Measurements from ENCODE around the gene PYGO1. TPM values are rescaled to one million over a fixed set of nuclear protein-coding genes. Genes with fewer than 3 reads are reported as not detected.

The PYGO1 gene
- total RNA-seq, 2 experiments from 2014 or later: not detected

GRCh38 chr15:55518641-55519040 lies 69.5 kb downstream of the PYGO1 start:
- Mint-ChIP-seq H3K9me3 (peaks cover 2% of the 10 kb centered on the region), H3K27me3 (peaks cover 15% of the 10 kb centered on the region), H3K4me3 (no peak overlapping the region), H3K36me3 (ENCODE audit: low read depth) (no peaks in the 10 kb centered on the region), H3K4me1 (ENCODE audit: low read depth) (no peaks in the 10 kb centered on the region), H3K27ac (no peak overlapping the region)
- Histone ChIP-seq H3K4me3 (ENCODE audit: low read length) (no peak overlapping the region), H3K36me3 (ENCODE audit: insufficient read depth, low read length) (no peaks in the 10 kb centered on the region), H3K27ac (ENCODE audit: low read depth in 1 of 2, low read length in 2 of 2) (no peak overlapping the region), H3K9me3 (ENCODE audit: control insufficient read depth in 1 of 2, insufficient read depth in 1 of 2, low read length in 2 of 2) (peaks cover 0 to 3% of the 10 kb centered on the region in 2 experiments), H3K4me1 (ENCODE audit: insufficient read depth, low read length) (no peaks in the 10 kb centered on the region), H3K27me3 (ENCODE audit: control insufficient read depth in 1 of 2, insufficient read depth in 2 of 2, low read length in 2 of 2) (no peaks in the 10 kb centered on the region)
- POLR2A ChIA-PET: no interaction called here
- intact Hi-C loops (cut with DNase I, micrococcal nuclease): no loop called here
- TF ChIP-seq CTCF (IDR thresholded peaks at IDR 0.05): no peak
- CTCF ChIA-PET: no interaction called here
- DNase-seq (no peak), ATAC-seq (ENCODE audit: poor library complexity) (no peak)

- Histone ChIP-seq H3K4me3 (ENCODE audit: low read length) (no peak overlapping the region), H3K36me3 (ENCODE audit: insufficient read depth, low read length) (no peaks in the 10 kb centered on the region), H3K9me3 (ENCODE audit: control insufficient read depth in 1 of 2, insufficient read depth in 1 of 2, low read length in 2 of 2) (peaks cover 0 to 3% of the 10 kb centered on the region in 2 experiments), H3K27me3 (ENCODE audit: control insufficient read depth in 1 of 2, insufficient read depth in 2 of 2, low read length in 2 of 2) (no peaks in the 10 kb centered on the region), H3K4me1 (ENCODE audit: insufficient read depth, low read length) (no peaks in the 10 kb centered on the region), H3K27ac (ENCODE audit: low read depth in 1 of 2, low read length in 2 of 2) (no peak overlapping the region)
- peaks cover 2% of the 10 kb centered on the region for H3K9me3 Mint-ChIP-seq
- peaks cover 12% of the 10 kb centered on the region for H3K27me3 Mint-ChIP-seq
- H3K4me1 Mint-ChIP-seq (ENCODE audit: low read depth): no peaks in the 10 kb centered on the region
- H3K27ac Mint-ChIP-seq: no peak overlapping the region
- no peak for TF ChIP-seq CTCF (IDR thresholded peaks at IDR 0.05)
- CTCF ChIA-PET: no interaction called here
- ATAC-seq (ENCODE audit: poor library complexity) (no peak), DNase-seq (no peak)
- H3K36me3 Mint-ChIP-seq (ENCODE audit: low read depth): no peaks in the 10 kb centered on the region
- POLR2A ChIA-PET: no interaction called here
- H3K4me3 Mint-ChIP-seq: no peak overlapping the region
- intact Hi-C loops (cut with DNase I, micrococcal nuclease): no loop called here
Observed at GRCh38 chr15:55518009-55518408, 70.1 kb downstream of the PYGO1 start.

- no peaks in the 10 kb centered on the region for H3K36me3 Mint-ChIP-seq (ENCODE audit: low read depth)
- CTCF ChIA-PET: no interaction called here
- no peak overlapping the region for H3K4me3 ChIP-seq (ENCODE audit: low read length)
- no peak overlapping the region for H3K27ac Mint-ChIP-seq
- no peaks in the 10 kb centered on the region for H3K36me3 ChIP-seq (ENCODE audit: insufficient read depth, low read length)
- H3K4me3 Mint-ChIP-seq: no peak overlapping the region
- H3K9me3 Mint-ChIP-seq: peaks cover 2% of the 10 kb centered on the region
- ATAC-seq (ENCODE audit: poor library complexity) (no peak), DNase-seq (no peak)
- POLR2A ChIA-PET: no interaction called here
- H3K27ac ChIP-seq (ENCODE audit: low read depth in 1 of 2, low read length in 2 of 2): no peak overlapping the region
- no peaks in the 10 kb centered on the region for H3K4me1 Mint-ChIP-seq (ENCODE audit: low read depth)
- peaks cover 0 to 3% of the 10 kb centered on the region in 2 experiments for H3K9me3 ChIP-seq (ENCODE audit: control insufficient read depth in 1 of 2, insufficient read depth in 1 of 2, low read length in 2 of 2)
- H3K4me1 ChIP-seq (ENCODE audit: insufficient read depth, low read length): no peaks in the 10 kb centered on the region
- no peaks in the 10 kb centered on the region for H3K27me3 ChIP-seq (ENCODE audit: control insufficient read depth in 1 of 2, insufficient read depth in 2 of 2, low read length in 2 of 2)
- intact Hi-C loops (cut with DNase I, micrococcal nuclease): no loop called here
- peaks cover 10% of the 10 kb centered on the region for H3K27me3 Mint-ChIP-seq
- TF ChIP-seq CTCF (IDR thresholded peaks at IDR 0.05): no peak
Observed at GRCh38 chr15:55515991-55516776, 72.0 kb downstream of the PYGO1 start.
